NK-92 (cell line): ENCODE results near the gene PET100.

ENCODE experiments used
- DNase-seq: peaks from one replicate; lab custom pipeline; 2025; ENCODE audit not compliant: unreplicated experiment; lab: John Stamatoyannopoulos, UW

PET100 gene

DNA sequence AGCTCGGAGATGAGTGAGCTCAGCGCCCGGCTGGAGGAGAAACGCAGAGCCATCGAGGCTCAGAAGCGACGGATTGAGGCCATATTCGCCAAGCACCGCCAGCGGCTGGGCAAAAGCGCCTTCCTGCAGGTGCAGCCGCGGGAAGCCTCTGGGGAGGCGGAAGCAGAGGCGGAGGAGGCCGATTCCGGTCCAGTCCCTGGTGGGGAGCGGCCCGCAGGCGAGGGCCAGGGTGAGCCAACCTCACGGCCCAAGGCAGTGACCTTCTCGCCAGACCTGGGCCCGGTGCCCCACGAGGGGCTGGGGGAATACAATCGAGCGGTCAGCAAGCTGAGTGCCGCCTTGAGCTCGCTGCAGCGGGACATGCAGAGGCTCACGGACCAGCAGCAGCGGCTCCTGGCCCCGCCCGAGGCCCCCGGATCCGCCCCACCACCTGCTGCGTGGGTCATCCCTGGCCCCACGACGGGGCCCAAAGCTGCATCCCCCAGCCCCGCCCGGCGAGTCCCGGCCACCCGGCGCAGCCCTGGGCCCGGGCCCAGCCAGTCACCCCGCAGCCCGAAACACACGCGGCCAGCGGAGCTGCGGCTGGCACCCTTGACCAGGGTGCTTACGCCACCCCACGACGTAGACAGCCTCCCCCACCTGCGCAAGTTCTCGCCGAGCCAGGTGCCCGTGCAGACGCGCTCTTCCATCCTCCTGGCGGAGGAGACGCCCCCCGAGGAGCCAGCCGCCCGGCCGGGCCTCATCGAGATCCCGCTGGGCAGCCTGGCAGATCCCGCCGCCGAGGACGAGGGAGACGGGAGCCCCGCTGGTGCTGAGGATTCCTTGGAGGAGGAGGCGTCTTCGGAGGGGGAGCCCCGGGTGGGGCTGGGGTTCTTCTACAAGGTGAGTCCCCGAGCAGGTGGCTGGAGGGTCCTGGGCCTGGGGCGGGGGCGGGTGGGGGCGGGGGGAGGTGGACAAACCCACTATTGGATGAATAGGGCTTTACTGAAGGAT, 17.0 kb upstream of the PET100 start:
- DNase-seq: no peak

DNA sequence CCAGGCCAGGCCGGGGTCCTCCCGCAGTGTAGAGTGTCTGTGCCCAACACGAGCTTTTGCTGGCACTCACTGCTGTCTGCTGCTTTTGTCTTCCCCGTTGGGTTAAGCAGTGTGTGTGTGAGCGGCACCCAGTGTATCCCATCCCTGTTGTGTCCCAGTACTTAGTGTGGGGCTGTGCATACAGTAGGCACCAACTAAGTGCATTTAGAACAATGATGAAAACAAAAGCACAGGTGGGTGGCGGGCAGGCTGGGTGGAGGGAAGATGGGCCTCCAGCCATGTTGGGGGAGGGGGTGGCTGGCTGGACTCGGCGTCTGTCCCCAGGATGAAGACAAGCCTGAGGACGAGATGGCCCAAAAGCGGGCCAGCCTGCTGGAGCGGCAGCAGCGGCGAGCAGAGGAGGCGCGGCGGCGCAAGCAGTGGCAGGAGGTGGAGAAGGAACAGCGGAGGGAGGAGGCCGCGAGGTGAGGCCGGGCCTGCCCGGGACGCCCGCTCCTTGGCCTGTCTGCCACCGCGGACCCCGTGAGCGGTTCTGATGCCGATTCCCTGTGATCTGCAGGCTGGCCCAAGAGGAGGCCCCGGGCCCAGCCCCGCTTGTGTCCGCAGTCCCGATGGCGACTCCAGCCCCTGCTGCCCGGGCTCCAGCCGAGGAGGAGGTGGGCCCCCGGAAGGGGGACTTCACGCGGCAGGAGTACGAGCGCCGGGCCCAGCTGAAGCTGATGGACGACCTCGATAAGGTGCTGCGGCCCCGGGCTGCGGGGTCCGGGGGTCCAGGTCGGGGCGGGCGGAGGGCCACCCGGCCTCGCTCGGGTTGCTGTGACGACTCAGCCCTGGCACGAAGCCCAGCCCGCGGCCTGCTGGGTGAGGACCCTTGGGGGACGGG, 14.5 kb upstream of the PET100 start:
- DNase-seq: no peak

- no peak for DNase-seq
These were observed 12.4 kb upstream of the PET100 start for GRCh38 chr19:7617172-7617571.

DNA sequence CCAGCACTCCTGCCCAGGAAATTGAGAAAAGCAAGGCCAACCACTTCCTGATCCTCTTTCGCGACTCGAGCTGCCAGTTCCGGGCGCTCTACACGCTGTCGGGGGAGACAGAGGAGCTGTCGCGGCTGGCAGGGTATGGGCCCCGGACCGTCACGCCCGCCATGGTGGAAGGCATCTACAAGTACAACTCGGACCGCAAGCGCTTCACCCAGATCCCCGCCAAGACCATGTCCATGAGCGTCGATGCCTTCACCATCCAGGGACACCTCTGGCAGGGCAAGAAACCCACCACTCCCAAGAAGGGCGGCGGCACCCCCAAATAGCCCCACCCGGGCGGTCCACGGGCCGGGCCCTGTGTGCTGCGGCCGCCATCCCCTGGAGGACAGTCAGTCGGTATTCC, 11.9 kb upstream of the PET100 start:
- DNase-seq: no peak

- no peak for DNase-seq
These were observed 11.2 kb upstream of the PET100 start for GRCh38 chr19:7618348-7618747.

- DNase-seq: no peak
These were observed 10.7 kb upstream of the PET100 start for GRCh38 chr19:7618771-7619510.

DNA sequence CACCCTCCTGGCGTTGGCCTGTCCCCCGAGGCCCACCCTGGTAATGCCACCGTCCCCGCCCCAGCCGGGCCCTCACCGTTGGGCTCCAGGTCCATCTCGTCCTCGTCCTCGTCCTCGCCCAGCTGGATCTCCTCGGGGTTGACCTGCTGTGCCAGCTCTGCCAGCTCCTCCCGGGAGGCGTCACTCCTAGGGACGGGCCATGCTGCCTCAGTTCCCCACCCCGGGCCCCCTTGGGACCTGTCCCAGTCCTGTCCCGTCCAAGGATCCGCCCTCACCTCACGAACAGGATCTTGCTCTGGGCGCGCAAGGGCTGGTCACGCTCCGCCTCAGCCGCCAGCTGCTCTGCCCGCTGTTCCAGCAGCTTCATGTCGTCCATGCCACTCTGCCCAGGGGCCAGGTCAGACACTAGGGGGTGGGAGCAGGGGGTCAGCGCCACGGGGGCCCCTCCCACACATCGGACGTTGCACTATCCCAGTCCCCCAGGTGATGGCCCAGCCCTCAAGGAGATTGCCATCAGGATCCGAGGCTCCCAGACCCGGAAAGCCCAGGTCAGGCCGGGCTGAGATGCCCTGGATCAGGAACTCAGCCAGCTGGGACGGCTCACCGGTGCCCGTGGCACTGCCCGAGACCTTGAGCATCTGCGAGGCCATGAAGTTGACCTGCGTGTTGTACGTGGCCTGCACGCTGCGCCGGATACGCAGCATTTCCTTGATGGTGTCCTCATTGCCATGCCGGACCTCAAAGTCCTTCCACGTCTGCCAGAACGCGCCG, 9.7 kb upstream of the PET100 start:
- no peak for DNase-seq

GRCh38 chr19:7620442-7621412, 8.9 kb upstream of the PET100 start:
- no peak for DNase-seq

DNA sequence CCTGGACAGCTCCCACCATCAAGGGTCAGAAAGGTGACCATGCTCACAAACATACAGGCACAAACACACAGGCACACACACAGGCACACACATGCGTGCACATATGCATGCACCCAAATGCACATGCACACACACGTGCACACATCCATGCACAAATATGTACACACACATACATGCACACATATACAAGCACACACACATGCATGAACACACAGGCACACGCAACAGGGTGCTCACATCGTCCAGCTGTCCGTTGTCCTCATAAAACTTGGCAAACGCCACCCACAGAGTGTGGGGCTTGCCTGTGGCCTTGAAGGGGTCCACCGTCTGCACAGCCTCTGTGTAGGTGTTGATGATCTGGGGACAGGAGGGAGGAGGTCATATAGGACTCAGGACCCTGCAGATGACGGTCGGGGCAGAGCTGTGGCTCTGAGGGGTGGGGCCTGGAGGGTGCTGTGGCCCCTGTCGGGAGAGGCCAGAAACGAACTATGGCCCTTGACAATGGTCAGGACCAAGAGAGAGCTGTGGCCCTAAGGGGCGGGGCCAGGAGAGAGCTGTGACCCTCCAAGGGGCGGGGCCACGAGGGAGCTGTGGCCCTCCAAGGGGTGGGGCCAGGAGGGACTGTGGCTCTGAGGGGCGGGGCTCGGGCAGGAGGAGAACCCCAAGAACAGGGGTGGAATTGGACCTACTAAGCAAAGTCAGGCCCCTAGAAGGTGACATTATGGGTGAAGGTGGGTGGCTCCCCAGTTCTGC, 6.5 kb upstream of the PET100 start:
- no peak for DNase-seq

DNA sequence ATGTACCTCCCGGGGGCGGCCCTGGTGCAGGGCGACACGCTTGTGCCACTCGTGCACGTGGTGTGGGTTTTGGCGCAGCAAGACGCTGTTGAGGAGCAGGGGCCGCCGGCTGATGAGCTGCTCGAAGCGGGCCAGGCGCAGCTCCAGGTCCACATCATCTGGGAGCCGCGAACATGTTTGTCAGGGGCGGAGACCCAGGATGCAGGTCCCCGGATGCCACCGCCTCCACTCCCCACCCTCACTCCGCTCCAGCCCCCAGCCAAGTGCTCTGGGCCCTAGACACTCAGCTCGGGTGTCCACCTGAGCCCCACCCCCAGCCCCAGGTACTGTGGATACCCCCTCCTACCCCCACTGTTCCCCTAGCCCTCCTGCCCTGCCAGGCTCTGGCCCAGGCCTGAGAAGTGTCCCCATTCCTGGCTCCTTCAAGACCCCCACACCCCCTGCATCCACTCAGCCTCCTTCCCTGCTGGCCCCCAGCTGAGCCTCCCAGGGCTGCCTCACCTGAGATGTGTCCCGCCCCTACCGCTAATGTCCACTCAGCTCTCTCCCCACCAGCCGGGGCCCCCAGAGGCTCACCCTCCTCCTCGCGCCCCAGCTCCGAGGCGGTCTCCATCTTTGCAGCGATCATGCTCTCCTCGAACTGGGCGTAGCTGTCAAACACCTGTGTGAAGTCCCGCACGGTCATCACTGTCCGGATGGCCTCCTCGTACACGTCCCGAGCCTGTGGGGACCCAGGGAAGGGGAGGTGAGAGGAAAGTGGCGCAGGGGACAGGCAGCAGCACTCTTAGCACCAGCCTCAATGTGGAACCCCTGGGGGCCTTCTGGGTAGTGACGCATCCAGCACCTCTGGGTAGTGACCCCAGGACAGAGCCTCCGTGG, 5.6 kb upstream of the PET100 start:
- no peak for DNase-seq

DNA sequence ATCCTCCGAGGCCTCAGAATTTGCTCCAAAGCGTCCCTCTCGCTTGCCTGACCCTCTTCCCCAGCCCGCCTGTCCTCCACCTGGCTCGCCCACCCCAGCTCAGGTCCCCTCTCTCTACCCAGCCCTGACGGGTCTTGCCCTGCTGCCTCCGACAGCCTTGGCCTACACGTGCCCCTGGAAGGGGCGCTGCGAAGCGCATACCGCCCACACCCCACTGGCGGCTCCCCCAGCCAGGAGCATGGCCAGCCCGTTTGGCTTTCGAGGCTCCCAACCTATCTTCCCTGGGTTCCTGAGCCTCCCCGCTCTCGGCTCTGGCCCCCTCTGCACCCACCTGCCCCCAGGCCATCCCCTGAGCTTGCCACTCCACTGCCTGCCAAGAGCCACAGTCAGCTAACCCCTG, 4.8 kb upstream of the PET100 start:
- DNase-seq: no peak

- DNase-seq: no peak
These were observed 3.7 kb upstream of the PET100 start for GRCh38 chr19:7625763-7626372.

DNA sequence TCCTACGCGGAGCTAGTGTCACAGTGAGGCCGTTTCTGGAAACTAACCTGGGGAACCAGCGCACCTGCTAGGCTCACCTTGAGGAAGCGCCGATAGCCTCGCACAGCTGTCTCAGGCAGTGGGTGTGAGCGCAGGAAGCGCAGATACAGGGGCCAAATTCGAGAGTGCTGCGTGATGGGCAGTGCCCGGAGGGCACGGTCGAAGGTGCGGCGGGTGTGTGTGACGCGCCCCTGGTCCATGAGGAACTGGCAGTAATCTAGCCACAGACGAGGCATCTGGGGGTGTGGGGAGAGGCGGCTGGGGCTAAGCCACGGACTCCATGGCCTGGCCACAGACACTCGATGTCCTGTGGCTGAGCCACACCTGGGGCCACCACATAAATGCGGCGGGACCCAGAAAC, 2.4 kb upstream of the PET100 start:
- DNase-seq: no peak

DNA sequence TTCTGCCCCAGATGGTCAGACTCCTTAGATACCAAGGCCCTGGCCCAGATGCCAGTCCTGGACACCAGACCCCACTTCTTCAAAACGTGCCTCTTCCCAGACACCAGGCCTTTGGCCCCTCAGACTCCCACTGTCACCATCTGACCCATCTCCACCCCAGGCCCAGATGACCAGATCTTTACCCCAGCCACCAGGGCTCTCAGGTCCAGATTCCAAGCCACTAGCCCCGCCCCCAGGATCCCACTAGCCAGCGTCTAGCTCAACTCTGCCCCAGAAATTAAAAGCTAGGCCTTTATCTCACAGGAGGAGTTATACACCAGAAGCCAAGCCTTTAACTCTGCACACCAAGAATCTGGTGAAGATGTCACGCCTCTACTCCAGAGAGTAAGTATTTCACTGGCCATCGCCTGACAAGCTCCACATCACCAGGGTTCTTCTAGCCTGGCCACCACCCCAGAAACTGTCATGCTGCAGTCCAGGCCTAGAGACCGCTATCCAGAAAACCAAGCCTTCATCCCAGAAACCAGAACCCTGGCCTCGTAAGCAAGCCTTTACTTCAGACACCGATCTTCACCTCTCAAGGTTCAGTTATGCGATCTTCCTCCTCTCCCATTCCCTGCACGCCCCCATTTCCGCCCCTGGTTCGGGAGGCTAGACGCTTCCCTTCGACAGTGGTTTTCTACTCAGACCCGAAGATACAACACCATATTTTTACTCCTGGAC, 843 bp upstream of the PET100 start:
- DNase-seq: no peak

- no peak for DNase-seq
These were observed 2.0 kb downstream of the PET100 start for GRCh38 chr19:7631577-7631976.

- DNase-seq: no peak
These were observed 3.0 kb downstream of the PET100 start for GRCh38 chr19:7632340-7633203.
